ENCODE data around the gene FASN. TPM values are rescaled to one million over a fixed set of nuclear protein-coding genes. Genes with fewer than 3 reads are reported as not detected.

Gene FASN
- total RNA-seq, 1 experiment from 2014 or later: 64.6 TPM

GRCh38 chr17:82037889-82038195 lies 60.2 kb downstream of the FASN start:
- in situ Hi-C loops (cut with HindIII; ENCODE audit: low pct_unique_long_range_greater_than_20kb, low sequenced_read_pairs): no loop called here
- DNase-seq (ENCODE audit: low read depth): no peak

GRCh38 chr17:82037092-82037888 lies 60.7 kb downstream of the FASN start, which contains the start of gene DCXR:
Gene DCXR (minus strand): TSS chr17:82037697. CDS start chr17:82037682, 15 bp downstream.
- DNase-seq (ENCODE audit: low read depth): peak; percentile 94
- in situ Hi-C loops (cut with HindIII; ENCODE audit: low pct_unique_long_range_greater_than_20kb, low sequenced_read_pairs): no loop called here

GRCh38 chr17:82036634-82037091 lies 61.4 kb downstream of the FASN start:
- in situ Hi-C loops (cut with HindIII; ENCODE audit: low pct_unique_long_range_greater_than_20kb, low sequenced_read_pairs): no loop called here
- no peak for DNase-seq (ENCODE audit: low read depth)

DNA sequence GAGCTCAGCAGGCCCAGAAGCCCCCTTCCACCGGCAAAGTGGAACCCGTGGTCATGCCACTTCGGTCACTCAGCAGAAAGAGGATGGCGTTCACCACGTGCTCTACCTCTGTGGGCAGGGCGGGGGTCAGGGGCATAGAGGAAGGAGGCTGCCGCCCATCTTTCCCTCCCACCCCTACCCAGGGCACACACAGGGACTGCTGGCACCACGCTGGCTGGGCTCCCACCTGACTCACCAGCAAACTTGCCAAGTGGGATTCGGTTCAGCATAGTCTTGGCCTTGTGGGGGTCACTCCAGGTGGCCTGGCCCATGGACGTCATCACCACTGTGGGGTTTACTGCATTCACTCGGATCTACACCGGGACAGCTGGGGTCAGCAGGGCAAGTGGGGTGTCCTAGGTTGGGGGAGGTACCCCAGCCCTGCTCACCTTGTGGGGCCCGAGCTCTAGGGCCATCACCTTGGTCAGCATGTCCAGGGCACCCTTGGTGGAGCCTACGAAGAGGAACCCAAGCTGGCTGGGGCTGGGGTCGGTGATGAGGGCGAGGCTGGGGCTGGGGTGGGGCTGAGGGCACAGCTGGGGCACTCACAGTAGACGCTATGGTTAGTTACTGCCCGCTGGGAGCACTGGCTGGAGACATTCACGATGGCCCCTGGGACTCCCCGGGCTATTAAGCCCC lies 61.9 kb downstream of the FASN start:
- in situ Hi-C loops (cut with HindIII; ENCODE audit: low pct_unique_long_range_greater_than_20kb, low sequenced_read_pairs): no loop called here

DNA sequence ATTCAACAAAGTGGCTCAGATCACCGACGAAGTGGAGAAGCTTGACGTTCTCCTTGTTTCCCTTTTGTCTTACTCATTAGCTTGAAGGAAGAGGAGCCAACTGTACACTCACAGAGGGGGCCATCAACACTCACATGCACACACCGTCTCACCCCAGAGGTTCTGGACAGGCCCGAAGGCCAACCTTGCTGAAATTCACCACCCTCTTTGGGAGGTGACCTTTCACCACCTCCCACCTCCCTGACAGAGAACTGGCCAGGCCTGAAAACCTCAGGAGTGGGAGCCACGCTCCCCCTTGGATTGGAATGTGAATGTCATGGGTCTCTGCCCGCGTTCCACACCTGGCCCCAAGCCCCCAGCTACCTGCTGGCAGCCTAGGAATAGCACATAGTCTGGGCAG lies 62.5 kb downstream of the FASN start:
- DNase-seq (ENCODE audit: low read depth): no peak
- in situ Hi-C loops (cut with HindIII; ENCODE audit: low pct_unique_long_range_greater_than_20kb, low sequenced_read_pairs): no loop called here

More for the DNA sequence above, 61.9 kb downstream of the FASN start:
- DNase-seq (ENCODE audit: low read depth): no peak

GRCh38 chr17:82034371-82035011 lies 63.5 kb downstream of the FASN start:
- no peak for DNase-seq (ENCODE audit: low read depth)
- in situ Hi-C loops (cut with HindIII; ENCODE audit: low pct_unique_long_range_greater_than_20kb, low sequenced_read_pairs): no loop called here

DNA sequence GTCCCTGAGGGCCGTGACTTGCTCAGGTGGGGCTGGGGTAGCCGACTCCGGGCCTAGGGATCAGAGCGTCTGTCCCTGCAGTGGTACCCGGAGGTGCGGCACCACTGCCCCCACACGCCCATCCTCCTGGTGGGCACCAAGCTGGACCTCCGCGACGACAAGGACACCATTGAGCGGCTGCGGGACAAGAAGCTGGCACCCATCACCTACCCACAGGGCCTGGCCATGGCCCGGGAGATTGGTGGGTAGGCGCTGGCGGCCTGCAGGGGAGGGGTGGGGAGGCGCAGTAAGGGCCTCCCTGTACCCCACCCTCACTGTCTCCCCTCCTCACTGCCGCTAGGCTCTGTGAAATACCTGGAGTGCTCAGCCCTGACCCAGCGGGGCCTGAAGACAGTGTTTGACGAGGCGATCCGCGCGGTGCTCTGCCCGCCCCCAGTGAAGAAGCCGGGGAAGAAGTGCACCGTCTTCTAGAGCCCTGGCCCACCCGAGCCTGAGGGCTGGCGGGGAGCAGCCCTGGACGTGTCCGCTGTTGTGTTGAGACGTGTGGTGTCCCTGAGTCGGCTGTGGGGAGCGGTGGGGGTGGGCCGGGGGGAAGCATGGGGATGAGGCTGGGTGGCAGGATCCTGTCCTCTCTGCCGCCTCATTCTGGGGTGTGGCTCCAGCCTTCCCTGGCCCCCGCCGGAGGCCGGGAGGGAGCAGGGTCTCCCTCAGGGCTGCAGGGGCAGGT lies 64.5 kb downstream of the FASN start:
- in situ Hi-C loops (cut with HindIII; ENCODE audit: low pct_unique_long_range_greater_than_20kb, low sequenced_read_pairs): no loop called here
- no peak for DNase-seq (ENCODE audit: low read depth)

DNA sequence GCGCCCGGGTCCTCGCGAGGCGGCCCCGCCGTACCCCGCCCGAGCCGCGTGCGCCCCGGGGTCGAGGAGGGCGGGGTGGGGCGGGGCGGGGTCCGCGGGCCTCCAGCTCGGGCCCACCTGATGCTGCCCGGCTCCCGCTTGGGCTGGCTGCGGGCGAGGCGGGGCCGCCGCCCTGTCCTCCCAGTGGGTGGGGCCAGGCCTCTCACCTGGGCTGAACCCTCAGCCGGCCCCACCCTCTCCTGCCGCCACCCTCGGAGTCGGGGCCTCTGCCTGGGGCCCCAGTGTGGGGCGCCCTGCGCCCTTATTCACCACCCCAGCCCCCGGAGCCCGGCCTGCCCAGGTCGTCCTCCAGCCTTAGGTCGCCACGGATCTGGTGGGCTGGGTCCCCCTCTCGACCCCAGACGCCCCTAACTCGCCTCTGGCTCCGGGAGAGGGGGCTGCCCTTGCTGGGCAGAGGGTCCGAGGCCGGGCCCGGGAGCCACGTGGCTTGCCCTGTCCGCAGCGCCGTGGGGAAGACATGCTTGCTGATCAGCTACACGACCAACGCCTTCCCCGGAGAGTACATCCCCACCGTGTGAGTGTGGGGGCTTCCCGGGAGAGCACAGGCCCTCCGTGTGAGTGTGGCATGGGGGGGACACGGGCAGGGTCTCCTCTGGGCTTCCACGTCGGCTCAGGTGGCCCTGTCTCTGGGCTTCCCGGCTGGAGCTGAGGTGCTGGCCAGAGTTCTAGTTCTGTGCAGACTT lies 66.0 kb downstream of the FASN start:
- in situ Hi-C loops (cut with HindIII; ENCODE audit: low pct_unique_long_range_greater_than_20kb, low sequenced_read_pairs): no loop called here
- DNase-seq (ENCODE audit: low read depth): no peak

DNA sequence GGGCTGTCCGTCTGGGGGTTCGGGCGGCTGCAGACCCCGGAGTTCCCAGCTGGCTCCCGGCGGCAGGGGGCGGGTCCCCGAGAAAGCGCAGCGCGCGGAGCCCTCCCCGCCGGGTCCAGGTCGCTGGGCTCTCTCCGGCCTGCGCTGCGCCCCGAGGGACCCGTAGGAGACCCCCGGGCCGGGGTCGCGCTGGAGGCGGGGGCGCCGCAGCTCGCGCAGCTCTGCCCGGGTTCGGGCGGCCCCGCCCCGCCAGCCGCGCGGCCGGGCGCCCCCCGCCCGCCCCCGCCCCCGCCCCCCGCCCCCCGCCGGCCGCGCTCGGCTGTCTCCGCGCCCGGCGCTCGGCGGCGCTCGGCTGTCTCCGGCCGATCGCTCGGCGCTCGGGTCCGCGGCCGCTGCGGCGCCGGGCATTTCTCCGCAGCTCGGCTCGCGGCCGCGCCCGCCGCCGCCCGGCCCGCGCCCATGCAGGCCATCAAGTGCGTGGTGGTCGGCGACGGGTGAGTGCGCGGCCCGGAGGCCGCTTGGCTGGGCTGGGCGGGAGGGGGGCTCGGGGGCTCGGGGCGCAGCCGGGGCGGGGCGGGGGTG lies 66.6 kb downstream of the FASN start, which contains the start of gene RAC3:
Gene RAC3 (plus strand): TSS at position 376 of the 582 bp plus-strand sequence. CDS start 84 bp downstream, at position 460.
- in situ Hi-C loops (cut with HindIII; ENCODE audit: low pct_unique_long_range_greater_than_20kb, low sequenced_read_pairs): no loop called here
- no peak for DNase-seq (ENCODE audit: low read depth)

- in situ Hi-C loops (cut with HindIII; ENCODE audit: low pct_unique_long_range_greater_than_20kb, low sequenced_read_pairs): no loop called here
- DNase-seq (ENCODE audit: low read depth): no peak
Observed at GRCh38 chr17:82030470-82031302, 67.3 kb downstream of the FASN start.

GRCh38 chr17:82029990-82030469 lies 68.0 kb downstream of the FASN start:
- in situ Hi-C loops (cut with HindIII; ENCODE audit: low pct_unique_long_range_greater_than_20kb, low sequenced_read_pairs): no loop called here

GRCh38 chr17:82029391-82029790 lies 68.6 kb downstream of the FASN start:
- in situ Hi-C loops (cut with HindIII; ENCODE audit: low pct_unique_long_range_greater_than_20kb, low sequenced_read_pairs): no loop called here
- DNase-seq (ENCODE audit: low read depth): no peak

More at GRCh38 chr17:82029990-82030469, 68.0 kb downstream of the FASN start:
- no peak for DNase-seq (ENCODE audit: low read depth)

DNA sequence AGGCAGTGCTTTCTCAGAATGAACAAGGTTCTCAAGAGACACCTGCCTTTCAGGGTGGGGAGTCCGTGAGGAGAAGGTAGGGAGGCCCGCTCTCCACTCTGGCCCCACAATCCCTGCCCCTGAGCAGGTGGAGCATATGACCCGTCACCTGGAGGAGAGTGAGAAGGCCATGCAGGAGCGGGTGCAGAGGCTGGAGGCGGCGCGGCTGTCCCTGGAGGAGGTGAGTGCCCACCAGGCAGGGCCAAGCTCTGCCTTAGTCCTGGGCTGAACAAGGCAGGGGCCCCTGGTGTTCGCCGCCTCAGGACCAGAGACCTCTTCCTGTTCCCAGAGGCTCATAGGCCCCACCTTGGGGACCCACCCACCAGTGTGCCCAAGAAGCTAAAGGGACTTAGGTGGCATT lies 69.1 kb downstream of the FASN start:
- in situ Hi-C loops (cut with HindIII; ENCODE audit: low pct_unique_long_range_greater_than_20kb, low sequenced_read_pairs): no loop called here
- no peak for DNase-seq (ENCODE audit: low read depth)
